Uterus (tissue), 2 donors: ENCODE measurements around the gene MAP4.

Experiments
- CTCF ChIP-seq, 4 experiments: fragments of 200-600 bp in 2 of 4; fragments of 450-650 bp in 2 of 4; sonication (generic) in 2 of 4; IDR thresholded peaks; one replicate each; pipeline ENCODE4 v1.5.1; 2016 to 2019; ENCODE audit warnings: antibody characterized with exemption in 4 of 4, mild to moderate bottlenecking in 2 of 4, moderate library complexity in 1 of 4
- POLR2A ChIP-seq, 2 donors: fragments of 450-650 bp; IDR thresholded peaks; one replicate each; pipeline ENCODE4 v1.6.1; 2016; ENCODE audit warnings: antibody characterized with exemption in 2 of 2, mild to moderate bottlenecking in 1 of 2, moderate library complexity in 1 of 2

GRCh38 chr3:47932421-47932820, 83.8 kb downstream of the MAP4 start:
- TF ChIP-seq CTCF (IDR thresholded peaks at IDR 0.05) (no peak), POLR2A (IDR thresholded peaks at IDR 0.05) (no peak)
